A549 (cell line): ENCODE data around the gene TOX2. TPM values are rescaled to one million over a fixed set of nuclear protein-coding genes. Genes with fewer than 3 reads are reported as not detected.

ENCODE experiments used
- ATAC-seq, 2 experiments: fragments of 200-7000 bp in 1 of 2; fragments of >200 bp in 1 of 2; cut with Nextera tagmentation in 1 of 2; cut with Tn5 transposase in 1 of 2; 3 replicates each; pipeline versions ENCODE4 v1.8.0 to v1.9.1; 2018 to 2020; ENCODE audit warnings: mild to moderate bottlenecking in 1 of 2, moderate library complexity in 1 of 2
- CTCF ChIA-PET: fragments of 300-600 bp; sonication (Branson Sonifier 250); formaldehyde crosslinking; extraction: SDS; loops from one replicate; lab custom pipeline; 2021; ENCODE audit warnings: antibody characterized with exemption, inconsistent platforms; lab: Yijun Ruan, JAX
- POLR2A ChIA-PET: fragments of 350-600 bp; formaldehyde crosslinking; extraction: SDS; loops from one replicate; lab custom pipeline; 2021; ENCODE audit warnings: antibody characterized with exemption, inconsistent platforms; lab: Yijun Ruan, JAX
- DNase-seq, 2 experiments: peaks; one replicate each; pipeline versions ENCODE4 v3.0.0 to v3.0.0-alpha.2; 2011 to 2016; ENCODE audit warnings: low read depth in 1 of 2, low spot score in 1 of 2
- FAIRE-seq: peaks from 2 replicates; lab custom pipeline; 2011; peaks lifted over from hg19 to GRCh38; lab: Jason Lieb, UNC
- H3K27ac ChIP-seq, 2 experiments: fragments of >200 bp; sonication (Bioruptor Twin); formaldehyde crosslinking; 3 replicates each; pipeline ENCODE4 v1.5.1; 2016 to 2017
- H3K4me1 ChIP-seq: fragments of >200 bp; sonication (Bioruptor Twin); formaldehyde crosslinking; 3 replicates; pipeline ENCODE4 v1.6.1; 2016
- H3K4me2 ChIP-seq: fragments of >200 bp; sonication (Bioruptor Twin); formaldehyde crosslinking; 3 replicates; pipeline ENCODE4 v1.6.1; 2016
- H3K4me3 ChIP-seq: fragments of >200 bp; sonication (Bioruptor Twin); formaldehyde crosslinking; 3 replicates; pipeline ENCODE4 v1.5.1; 2016
- H3K9me3 ChIP-seq: fragments of >200 bp; sonication (Bioruptor Twin); formaldehyde crosslinking; 3 replicates; pipeline ENCODE4 v1.6.1; 2016
- BHLHE40 ChIP-seq: IDR thresholded peaks from 2 replicates; pipeline ENCODE4 v1.6.1; 2012; ENCODE audit warnings: low read depth, low read length, inconsistent platforms
- CBX8 ChIP-seq: fragments of 200-600 bp; sonication (generic); IDR thresholded peaks from 2 replicates; pipeline ENCODE4 v1.6.1; 2016
- CHD2 ChIP-seq: fragments of 150-350 bp; IDR thresholded peaks from 2 replicates; pipeline ENCODE4 v1.6.1; 2014; ENCODE audit warnings: low read length; ENCODE audit not compliant: partially characterized antibody
- EHF ChIP-seq: fragments of 250-450 bp; sonication (Bioruptor Pico); IDR thresholded peaks from 2 replicates; pipeline ENCODE4 v1.5.0; 2020; ENCODE audit warnings: mild to moderate bottlenecking
- EP300 ChIP-seq, 2 experiments: fragments of >200 bp; sonication (Bioruptor Twin); formaldehyde crosslinking; IDR thresholded peaks; 2 replicates in 1 of 2; 3 replicates in 1 of 2; pipeline ENCODE4 v1.6.1; 2016 to 2017
- FOSL2 ChIP-seq, 2 experiments: fragments of 450-650 bp in 1 of 2; fragments of >200 bp in 1 of 2; sonication (Bioruptor Twin) in 1 of 2; formaldehyde crosslinking; IDR thresholded peaks; 2 replicates each; pipeline versions ENCODE4 v1.5.0 to v1.6.1; 2016 to 2020; ENCODE audit warnings: mild to moderate bottlenecking in 1 of 2, moderate library complexity in 1 of 2
- HEYL ChIP-seq: fragments of 250-450 bp; sonication (Bioruptor Pico); IDR thresholded peaks from 2 replicates; pipeline ENCODE4 v1.8.0; 2021; ENCODE audit warnings: mild to moderate bottlenecking, moderate library complexity
- JUNB ChIP-seq: fragments of >200 bp; sonication (Bioruptor Twin); formaldehyde crosslinking; IDR thresholded peaks from 2 replicates; pipeline ENCODE4 v1.6.1; 2016
- KDM1A ChIP-seq: fragments of 200-600 bp; sonication (generic); IDR thresholded peaks from 2 replicates; pipeline ENCODE4 v1.6.1; 2016; ENCODE audit warnings: low read depth, mild to moderate bottlenecking
- KDM5A ChIP-seq: fragments of 200-600 bp; sonication (generic); IDR thresholded peaks from 2 replicates; pipeline ENCODE4 v1.6.1; 2016; ENCODE audit warnings: antibody characterized with exemption, mild to moderate bottlenecking
- NFE2L2 ChIP-seq: fragments of 150-350 bp; conservative IDR thresholded peaks from 2 replicates; pipeline ENCODE4 v1.6.1; 2014; ENCODE audit warnings: low read length
- RAD21 ChIP-seq, 2 experiments: fragments of >200 bp in 1 of 2; sonication (Bioruptor Twin) in 1 of 2; formaldehyde crosslinking in 1 of 2; IDR thresholded peaks in 1 of 2; conservative IDR thresholded peaks in 1 of 2; 2 replicates in 1 of 2; 3 replicates in 1 of 2; pipeline ENCODE4 v1.6.1; 2012 to 2018; ENCODE audit warnings: inconsistent platforms in 1 of 2
- RNF2 ChIP-seq: fragments of 200-600 bp; sonication (generic); IDR thresholded peaks from 2 replicates; pipeline ENCODE4 v1.6.1; 2016; ENCODE audit warnings: low read depth, mild to moderate bottlenecking, antibody characterized with exemption, moderate library complexity, borderline replicate concordance
- SMC3 ChIP-seq: fragments of >200 bp; sonication (Bioruptor Twin); formaldehyde crosslinking; IDR thresholded peaks from 3 replicates; pipeline ENCODE4 v1.6.1; 2018; ENCODE audit warnings: inconsistent platforms
- ZC3H11A ChIP-seq: fragments of 450-650 bp; IDR thresholded peaks from 2 replicates; pipeline ENCODE4 v1.6.1; 2014; ENCODE audit warnings: antibody characterized with exemption, mild to moderate bottlenecking
- ZSCAN20 ChIP-seq: fragments of 250-450 bp; sonication (Bioruptor Pico); IDR thresholded peaks from 2 replicates; pipeline ENCODE4 v1.8.0; 2022; ENCODE audit warnings: mild to moderate bottlenecking, moderate library complexity
- polyA plus RNA-seq, 4 experiments: library from polyadenylated mRNA; depleted of rRNA in 3 of 4; stranded (reverse); fragments of >200 nt; fragmentation: RNase III in 1 of 4; extraction: RNeasy Plus Mini Kit Qiagen cat#74134 plus additional on column Dnase treatment in 1 of 4; gene quantifications; 2 replicates in 3 of 4; 3 replicates in 1 of 4; pipeline ENCODE4 v1.2.3, GENCODE V29; 2011 to 2017
- TF ChIP-seq, protein P1 (sequence below): fragments of 200-600 bp; sonication (generic); IDR thresholded peaks from 2 replicates; pipeline ENCODE4 v1.6.1; 2016; ENCODE audit warnings: antibody characterized with exemption, mild to moderate bottlenecking, moderate library complexity
- TF ChIP-seq, protein P2 (sequence below): fragments of 150-350 bp; IDR thresholded peaks from 2 replicates; pipeline ENCODE4 v1.6.1; 2014; ENCODE audit warnings: low read depth, mild to moderate bottlenecking, low read length
- TF ChIP-seq, protein P3 (sequence below): fragments of >200 bp; sonication (Bioruptor Twin); formaldehyde crosslinking; IDR thresholded peaks from 3 replicates; pipeline ENCODE4 v1.5.1; 2016
- TF ChIP-seq, protein P4 (sequence below): fragments of 250-450 bp; sonication (Bioruptor Pico); IDR thresholded peaks from 2 replicates; pipeline ENCODE4 v1.5.0; 2021; ENCODE audit warnings: mild to moderate bottlenecking, moderate library complexity, borderline replicate concordance
- TF ChIP-seq, protein P5 (sequence below): fragments of >200 bp; sonication (Bioruptor Twin); formaldehyde crosslinking; IDR thresholded peaks from 3 replicates; pipeline ENCODE4 v1.6.1; 2016

Gene TOX2
- polyA plus RNA-seq, 2 of the 4 experiments (the other 2 are of a cell fraction), result 2.5 to 5.3 TPM

DNA sequence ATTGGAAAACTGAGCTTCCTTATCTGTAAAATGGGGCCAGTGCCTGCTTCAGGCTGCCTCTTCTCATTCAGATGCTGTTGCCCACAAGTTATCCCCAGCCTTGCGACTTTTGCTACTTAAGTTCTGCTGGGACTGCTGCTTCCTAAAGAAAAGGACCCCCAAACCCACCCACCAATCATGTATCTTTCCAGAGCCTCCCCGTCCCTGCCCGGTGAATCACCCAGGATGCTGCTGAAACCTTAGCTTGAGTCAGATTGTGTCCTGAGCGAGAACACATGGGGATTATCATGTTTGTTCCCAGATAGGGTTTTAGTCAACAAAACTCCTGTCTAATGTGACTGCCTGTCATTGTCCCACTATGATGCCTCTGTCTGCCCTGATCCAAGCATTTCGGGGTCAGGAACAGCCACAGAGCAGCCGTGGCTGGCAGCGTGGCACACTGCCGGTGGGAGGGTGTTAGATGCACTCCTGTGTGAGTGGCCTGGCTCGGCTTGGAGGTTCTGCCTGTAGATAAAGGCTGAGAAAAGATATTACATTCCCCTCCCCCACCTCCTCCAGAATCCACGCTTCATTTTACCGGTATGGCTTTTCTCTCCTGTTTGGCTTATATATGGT, 79.9 kb downstream of the TOX2 start (continued):
- TF ChIP-seq, protein P1, sequence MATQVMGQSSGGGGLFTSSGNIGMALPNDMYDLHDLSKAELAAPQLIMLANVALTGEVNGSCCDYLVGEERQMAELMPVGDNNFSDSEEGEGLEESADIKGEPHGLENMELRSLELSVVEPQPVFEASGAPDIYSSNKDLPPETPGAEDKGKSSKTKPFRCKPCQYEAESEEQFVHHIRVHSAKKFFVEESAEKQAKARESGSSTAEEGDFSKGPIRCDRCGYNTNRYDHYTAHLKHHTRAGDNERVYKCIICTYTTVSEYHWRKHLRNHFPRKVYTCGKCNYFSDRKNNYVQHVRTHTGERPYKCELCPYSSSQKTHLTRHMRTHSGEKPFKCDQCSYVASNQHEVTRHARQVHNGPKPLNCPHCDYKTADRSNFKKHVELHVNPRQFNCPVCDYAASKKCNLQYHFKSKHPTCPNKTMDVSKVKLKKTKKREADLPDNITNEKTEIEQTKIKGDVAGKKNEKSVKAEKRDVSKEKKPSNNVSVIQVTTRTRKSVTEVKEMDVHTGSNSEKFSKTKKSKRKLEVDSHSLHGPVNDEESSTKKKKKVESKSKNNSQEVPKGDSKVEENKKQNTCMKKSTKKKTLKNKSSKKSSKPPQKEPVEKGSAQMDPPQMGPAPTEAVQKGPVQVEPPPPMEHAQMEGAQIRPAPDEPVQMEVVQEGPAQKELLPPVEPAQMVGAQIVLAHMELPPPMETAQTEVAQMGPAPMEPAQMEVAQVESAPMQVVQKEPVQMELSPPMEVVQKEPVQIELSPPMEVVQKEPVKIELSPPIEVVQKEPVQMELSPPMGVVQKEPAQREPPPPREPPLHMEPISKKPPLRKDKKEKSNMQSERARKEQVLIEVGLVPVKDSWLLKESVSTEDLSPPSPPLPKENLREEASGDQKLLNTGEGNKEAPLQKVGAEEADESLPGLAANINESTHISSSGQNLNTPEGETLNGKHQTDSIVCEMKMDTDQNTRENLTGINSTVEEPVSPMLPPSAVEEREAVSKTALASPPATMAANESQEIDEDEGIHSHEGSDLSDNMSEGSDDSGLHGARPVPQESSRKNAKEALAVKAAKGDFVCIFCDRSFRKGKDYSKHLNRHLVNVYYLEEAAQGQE, result no peak
- TF ChIP-seq RAD21 (conservative IDR thresholded peaks at IDR 0.05 in 1 of 2, IDR thresholded peaks at IDR 0.05 in 1 of 2) (no peak), ZC3H11A (no peak)

DNA sequence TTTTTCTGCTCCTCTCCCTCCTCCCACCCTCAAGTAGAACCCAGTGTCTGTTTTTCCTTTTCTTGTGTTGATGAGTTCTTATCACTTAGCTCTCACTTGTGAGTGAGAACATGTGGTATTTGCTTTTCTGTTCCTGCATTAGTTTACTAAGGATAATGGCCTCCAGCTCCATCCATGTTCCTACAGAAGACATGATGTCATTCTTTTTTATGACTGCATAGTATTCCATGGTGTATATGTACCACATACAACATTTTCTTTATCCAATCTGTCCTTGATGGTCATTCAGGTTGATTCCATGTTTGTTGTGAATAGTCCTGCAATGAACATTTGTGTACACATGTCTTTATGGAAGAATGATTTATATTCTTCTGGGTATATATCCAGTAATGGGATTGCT, 81.0 kb downstream of the TOX2 start:
- no peaks in the 10 kb centered on the region for H3K9me3 ChIP-seq
- no peaks in the 10 kb centered on the region for H3K4me1 ChIP-seq
- no peak for DNase-seq
- TF ChIP-seq EP300 (IDR thresholded peaks at IDR 0.05), result no peak
- no peak for TF ChIP-seq HEYL
- TF ChIP-seq RNF2, result no peak
- no peak for TF ChIP-seq KDM5A
- no peak for TF ChIP-seq ZSCAN20 (CRISPR knock-in tag)
- TF ChIP-seq, protein P2, sequence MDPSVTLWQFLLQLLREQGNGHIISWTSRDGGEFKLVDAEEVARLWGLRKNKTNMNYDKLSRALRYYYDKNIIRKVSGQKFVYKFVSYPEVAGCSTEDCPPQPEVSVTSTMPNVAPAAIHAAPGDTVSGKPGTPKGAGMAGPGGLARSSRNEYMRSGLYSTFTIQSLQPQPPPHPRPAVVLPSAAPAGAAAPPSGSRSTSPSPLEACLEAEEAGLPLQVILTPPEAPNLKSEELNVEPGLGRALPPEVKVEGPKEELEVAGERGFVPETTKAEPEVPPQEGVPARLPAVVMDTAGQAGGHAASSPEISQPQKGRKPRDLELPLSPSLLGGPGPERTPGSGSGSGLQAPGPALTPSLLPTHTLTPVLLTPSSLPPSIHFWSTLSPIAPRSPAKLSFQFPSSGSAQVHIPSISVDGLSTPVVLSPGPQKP, result no peak
- TF ChIP-seq EHF (CRISPR knock-in tag), result no peak
- TF ChIP-seq JUNB, result no peak
- TF ChIP-seq, protein P3, sequence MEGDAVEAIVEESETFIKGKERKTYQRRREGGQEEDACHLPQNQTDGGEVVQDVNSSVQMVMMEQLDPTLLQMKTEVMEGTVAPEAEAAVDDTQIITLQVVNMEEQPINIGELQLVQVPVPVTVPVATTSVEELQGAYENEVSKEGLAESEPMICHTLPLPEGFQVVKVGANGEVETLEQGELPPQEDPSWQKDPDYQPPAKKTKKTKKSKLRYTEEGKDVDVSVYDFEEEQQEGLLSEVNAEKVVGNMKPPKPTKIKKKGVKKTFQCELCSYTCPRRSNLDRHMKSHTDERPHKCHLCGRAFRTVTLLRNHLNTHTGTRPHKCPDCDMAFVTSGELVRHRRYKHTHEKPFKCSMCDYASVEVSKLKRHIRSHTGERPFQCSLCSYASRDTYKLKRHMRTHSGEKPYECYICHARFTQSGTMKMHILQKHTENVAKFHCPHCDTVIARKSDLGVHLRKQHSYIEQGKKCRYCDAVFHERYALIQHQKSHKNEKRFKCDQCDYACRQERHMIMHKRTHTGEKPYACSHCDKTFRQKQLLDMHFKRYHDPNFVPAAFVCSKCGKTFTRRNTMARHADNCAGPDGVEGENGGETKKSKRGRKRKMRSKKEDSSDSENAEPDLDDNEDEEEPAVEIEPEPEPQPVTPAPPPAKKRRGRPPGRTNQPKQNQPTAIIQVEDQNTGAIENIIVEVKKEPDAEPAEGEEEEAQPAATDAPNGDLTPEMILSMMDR, result no peak
- TF ChIP-seq KDM1A, result no peak
- TF ChIP-seq CBX8, result no peak
- no peak for TF ChIP-seq FOSL2 (IDR thresholded peaks at IDR 0.05)
- TF ChIP-seq FOSL2 (CRISPR knock-in tag; IDR thresholded peaks at IDR 0.05), result no peak
- TF ChIP-seq, protein P1, result no peak
- no peak for TF ChIP-seq ZC3H11A
- TF ChIP-seq BHLHE40, result no peak
- TF ChIP-seq, protein P4, sequence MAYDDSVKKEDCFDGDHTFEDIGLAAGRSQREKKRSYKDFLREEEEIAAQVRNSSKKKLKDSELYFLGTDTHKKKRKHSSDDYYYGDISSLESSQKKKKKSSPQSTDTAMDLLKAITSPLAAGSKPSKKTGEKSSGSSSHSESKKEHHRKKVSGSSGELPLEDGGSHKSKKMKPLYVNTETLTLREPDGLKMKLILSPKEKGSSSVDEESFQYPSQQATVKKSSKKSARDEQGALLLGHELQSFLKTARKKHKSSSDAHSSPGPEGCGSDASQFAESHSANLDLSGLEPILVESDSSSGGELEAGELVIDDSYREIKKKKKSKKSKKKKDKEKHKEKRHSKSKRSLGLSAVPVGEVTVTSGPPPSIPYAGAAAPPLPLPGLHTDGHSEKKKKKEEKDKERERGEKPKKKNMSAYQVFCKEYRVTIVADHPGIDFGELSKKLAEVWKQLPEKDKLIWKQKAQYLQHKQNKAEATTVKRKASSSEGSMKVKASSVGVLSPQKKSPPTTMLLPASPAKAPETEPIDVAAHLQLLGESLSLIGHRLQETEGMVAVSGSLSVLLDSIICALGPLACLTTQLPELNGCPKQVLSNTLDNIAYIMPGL (CRISPR knock-in tag), result no peak
- TF ChIP-seq CHD2, result no peak
- TF ChIP-seq SMC3, result no peak
- TF ChIP-seq, protein P5, sequence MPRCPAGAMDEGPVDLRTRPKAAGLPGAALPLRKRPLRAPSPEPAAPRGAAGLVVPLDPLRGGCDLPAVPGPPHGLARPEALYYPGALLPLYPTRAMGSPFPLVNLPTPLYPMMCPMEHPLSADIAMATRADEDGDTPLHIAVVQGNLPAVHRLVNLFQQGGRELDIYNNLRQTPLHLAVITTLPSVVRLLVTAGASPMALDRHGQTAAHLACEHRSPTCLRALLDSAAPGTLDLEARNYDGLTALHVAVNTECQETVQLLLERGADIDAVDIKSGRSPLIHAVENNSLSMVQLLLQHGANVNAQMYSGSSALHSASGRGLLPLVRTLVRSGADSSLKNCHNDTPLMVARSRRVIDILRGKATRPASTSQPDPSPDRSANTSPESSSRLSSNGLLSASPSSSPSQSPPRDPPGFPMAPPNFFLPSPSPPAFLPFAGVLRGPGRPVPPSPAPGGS, result no peak
- TF ChIP-seq NFE2L2, result no peak
- TF ChIP-seq, all 56 proteins: peak for 0
- ChIA-PET POLR2A (no interaction called here), CTCF (interaction anchor here (1.0 kb wide), 1 partner anchor 20 kb away, joined by 3 read pairs; no protein-coding TSS in a partner anchor)
- no peak overlapping the region for H3K4me3 ChIP-seq
- ATAC-seq, result no peak
- H3K27ac ChIP-seq, result no peak overlapping the region
- no peak for FAIRE-seq
- H3K4me2 ChIP-seq, result no peak overlapping the region
